ENCODE data around the gene CWC22. TPM values are rescaled to one million over a fixed set of nuclear protein-coding genes. Genes with fewer than 3 reads are reported as not detected.

The CWC22 gene
- total and polyA plus RNA-seq, 2 of the 8 experiments (the other 6 are each of a cell fraction or from before 2014, with no cell fraction given) = 3.7 to 34.0 TPM

- Histone ChIP-seq H4K8ac (ENCODE audit: extremely low read depth, insufficient read depth, low read length) (no peak overlapping the region), H2AFZ (ENCODE audit: low read length) (no peak overlapping the region), H3K9ac (replicated peaks in 1 of 4; ENCODE audit: extremely low read depth in 1 of 4, low read depth in 3 of 4, low read length in 3 of 4) (no peak overlapping the region), H3K18ac (ENCODE audit: extremely low read depth, low read length) (no peak overlapping the region), H3K14ac (ENCODE audit: insufficient read length) (no peak overlapping the region), H3K79me2 (ENCODE audit: control insufficient read depth in 1 of 2, insufficient read depth in 2 of 2, low read length in 2 of 2) (peaks cover 0 to 5% of the 10 kb centered on the region in 2 experiments; a peak in 1 of 4 replicates), H3K9me3 (ENCODE audit: insufficient read depth in 2 of 2, low read depth in 1 of 2, low read length in 1 of 2) (no peaks in the 10 kb centered on the region), H3K4ac (replicated peaks; ENCODE audit: insufficient read length, low read depth, low read length) (no peak overlapping the region), H3K27ac (ENCODE audit: low read depth, low read length) (no peak overlapping the region), H4K91ac (replicated peaks; ENCODE audit: insufficient read length, low read length) (no peak overlapping the region), H2BK20ac (ENCODE audit: low read length) (no peak overlapping the region), H3K79me1 (ENCODE audit: low read depth, low read length) (no peaks in the 10 kb centered on the region), H2BK15ac (ENCODE audit: low read length) (no peak overlapping the region), H2AK5ac (ENCODE audit: low read depth, low read length) (no peak overlapping the region), H3K36me3 (ENCODE audit: control insufficient read depth in 2 of 4, insufficient read depth in 4 of 4, low read length in 3 of 4) (peaks cover 0 to 82% (median 25%) of the 10 kb centered on the region in 4 experiments; a peak in 6 of 8 replicates), H4K5ac (ENCODE audit: insufficient read length, low read depth, low read length) (no peak overlapping the region), H2BK5ac (ENCODE audit: low read depth, low read length) (no peak overlapping the region), H3K4me3 (ENCODE audit: extremely low read depth in 1 of 4, insufficient read depth in 2 of 4, low read depth in 3 of 4, low read length in 4 of 4) (no peak overlapping the region), H2BK120ac (replicated peaks; ENCODE audit: low read depth, low read length) (no peak overlapping the region), H2BK12ac (ENCODE audit: low read depth, low read length) (no peak overlapping the region), H3K23ac (ENCODE audit: insufficient read length) (no peak overlapping the region), H4K20me1 (replicated peaks in 1 of 2; ENCODE audit: control insufficient read depth in 1 of 2, insufficient read depth in 2 of 2, low read length in 2 of 2) (no peaks in the 10 kb centered on the region), H3K4me2 (ENCODE audit: insufficient read depth in 1 of 2, low read depth in 2 of 2, low read length in 2 of 2) (no peak overlapping the region), H3K4me1 (replicated peaks in 1 of 4; ENCODE audit: control insufficient read depth in 3 of 4, insufficient read depth in 4 of 4, low read length in 3 of 4) (peaks cover 0 to 4% (median 3%) of the 10 kb centered on the region in 4 experiments; a peak in 2 of 7 replicates), H3K23me2 (ENCODE audit: low read depth, low read length) (no peaks in the 10 kb centered on the region), H3K27me3 (replicated peaks in 1 of 4; ENCODE audit: control insufficient read depth in 3 of 4, extremely low read depth in 1 of 4, insufficient read depth in 3 of 4, low read length in 3 of 4) (no peaks in the 10 kb centered on the region), H3K56ac (replicated peaks; ENCODE audit: insufficient read length, low read depth, low read length) (no peak overlapping the region)
- POLR2A ChIA-PET (ENCODE audit: partially characterized antibody) = no interaction called here
- CTCF ChIA-PET (ENCODE audit: partially characterized antibody) = interaction anchor here (2.0 kb wide), 1 partner anchor 93 kb away, joined by 10 read pairs; no protein-coding TSS in a partner anchor
- 90% methylated on average over 1 of the region's 1 CpG; no CpG with 5 or more reads in 1 of the 2 experiments for WGBS, 2 experiments (ENCODE audit: extremely low coverage in 1 of 2, insufficient coverage in 1 of 2, insufficient read length in 1 of 2, insufficient replicate concordance in 2 of 2, low coverage in 1 of 2, low lambda C conversion rate in 2 of 2, missing lambda C conversion rate in 1 of 2)
- no peak for FAIRE-seq
- no peak for DNase-seq (ENCODE audit: low read depth in 1 of 2, low spot score in 2 of 2)
Observed at GRCh38 chr2:179983250-179983932, 23.7 kb downstream of the CWC22 start.

Measured in H1 (cell line).